HG03135 (cell line): ENCODE measurements around the gene SPHK1.

Experiments used
- ATAC-seq: cut with Tn5 transposase; IDR thresholded peaks from one replicate; pipeline ENCODE4 v1.9.1; 2021; ENCODE audit warnings: mild to moderate bottlenecking, moderate library complexity; ENCODE audit not compliant: unreplicated experiment

SPHK1 gene

GRCh38 chr17:76363107-76363842 lies 21.1 kb upstream of the SPHK1 start:
- no peak for ATAC-seq

- ATAC-seq, result no peak
Measured at GRCh38 chr17:76365256-76365903, 19.0 kb upstream of the SPHK1 start.

DNA sequence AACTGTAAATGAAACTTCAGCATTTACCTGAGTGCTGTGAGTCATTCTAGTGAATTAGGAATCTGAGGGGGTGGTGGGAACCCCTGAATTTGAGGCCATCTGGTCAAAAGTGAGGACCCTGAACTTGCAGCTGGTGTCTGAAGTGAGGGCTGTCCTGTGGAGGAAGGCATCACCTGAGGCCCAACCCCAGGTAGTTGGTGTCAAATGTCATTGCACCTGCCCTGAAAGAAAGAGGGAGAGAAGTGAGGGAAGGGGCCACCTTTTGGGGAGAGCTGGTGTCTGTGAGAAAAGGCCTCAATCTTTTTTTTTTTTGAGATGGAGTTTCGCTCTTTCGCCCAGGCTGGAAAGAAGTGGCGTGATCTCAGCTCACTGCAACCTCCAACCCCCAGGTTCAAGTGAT lies 18.2 kb upstream of the SPHK1 start:
- no peak for ATAC-seq

- no peak for ATAC-seq
Measured at GRCh38 chr17:76367642-76368041, 16.8 kb upstream of the SPHK1 start.

DNA sequence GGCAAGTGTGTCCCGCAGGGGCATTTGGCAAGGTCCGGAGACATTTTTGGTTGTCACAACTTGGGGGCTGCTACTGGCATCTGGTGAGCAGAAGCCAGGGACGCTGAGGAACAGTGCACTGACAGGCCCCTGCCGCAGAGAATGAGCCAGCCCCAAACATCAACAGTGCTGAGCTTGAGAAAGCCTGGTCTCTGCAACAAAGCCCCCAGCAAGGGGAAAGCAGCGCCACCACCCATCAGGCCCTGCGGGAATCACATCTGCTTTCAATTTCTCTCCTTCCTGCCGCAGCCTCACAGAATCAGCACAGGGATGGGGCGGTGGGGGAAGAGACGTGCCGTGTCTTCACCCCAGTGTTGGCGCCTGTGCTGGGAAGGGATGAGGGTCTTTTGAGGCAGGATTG lies 15.9 kb upstream of the SPHK1 start:
- no peak for ATAC-seq

DNA sequence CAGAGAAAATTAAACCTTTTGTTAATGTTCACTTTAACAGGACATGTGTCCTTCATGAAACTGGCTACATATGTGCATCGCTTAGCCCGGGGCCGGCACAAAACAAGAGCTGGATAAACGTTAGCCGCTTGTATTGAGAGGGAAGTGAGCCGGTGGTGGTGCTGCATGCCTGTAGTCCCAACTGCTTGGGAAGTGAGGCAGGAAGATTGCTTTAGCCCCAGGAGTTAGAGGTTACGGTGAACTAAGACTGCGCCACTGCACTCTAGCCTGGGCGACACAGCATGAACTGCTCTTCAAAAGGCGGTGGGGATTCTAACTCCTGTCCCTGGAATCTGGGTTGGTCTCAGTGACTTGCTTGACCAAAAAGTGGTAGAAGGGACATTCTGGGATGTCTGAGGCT lies 15.0 kb upstream of the SPHK1 start:
- no peak for ATAC-seq

DNA sequence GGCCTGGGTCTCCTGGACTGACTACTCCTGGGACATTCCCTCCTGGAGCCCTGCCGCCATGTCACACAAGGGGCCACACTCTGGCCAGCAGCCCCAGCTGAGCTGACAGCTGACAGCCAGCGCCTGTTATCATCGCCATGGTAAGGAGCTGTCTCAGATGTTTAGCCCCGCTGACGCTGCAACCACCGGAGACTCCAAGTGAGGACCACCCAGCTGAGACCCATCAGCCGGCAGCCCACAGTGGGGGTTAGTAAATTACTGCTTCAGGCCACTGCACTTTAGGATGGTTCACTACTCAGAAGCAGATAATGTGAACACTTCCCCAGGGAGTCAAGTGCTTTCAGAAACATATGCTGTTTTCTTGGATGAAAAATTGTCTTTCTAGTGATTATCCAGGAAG lies 14.6 kb upstream of the SPHK1 start:
- no peak for ATAC-seq

- ATAC-seq, result no peak
Measured at GRCh38 chr17:76370261-76370993, 14.0 kb upstream of the SPHK1 start.

GRCh38 chr17:76371656-76372628 lies 12.5 kb upstream of the SPHK1 start:
- ATAC-seq, result no peak

- ATAC-seq, result no peak
Measured at GRCh38 chr17:76376318-76377133, 7.9 kb upstream of the SPHK1 start.

DNA sequence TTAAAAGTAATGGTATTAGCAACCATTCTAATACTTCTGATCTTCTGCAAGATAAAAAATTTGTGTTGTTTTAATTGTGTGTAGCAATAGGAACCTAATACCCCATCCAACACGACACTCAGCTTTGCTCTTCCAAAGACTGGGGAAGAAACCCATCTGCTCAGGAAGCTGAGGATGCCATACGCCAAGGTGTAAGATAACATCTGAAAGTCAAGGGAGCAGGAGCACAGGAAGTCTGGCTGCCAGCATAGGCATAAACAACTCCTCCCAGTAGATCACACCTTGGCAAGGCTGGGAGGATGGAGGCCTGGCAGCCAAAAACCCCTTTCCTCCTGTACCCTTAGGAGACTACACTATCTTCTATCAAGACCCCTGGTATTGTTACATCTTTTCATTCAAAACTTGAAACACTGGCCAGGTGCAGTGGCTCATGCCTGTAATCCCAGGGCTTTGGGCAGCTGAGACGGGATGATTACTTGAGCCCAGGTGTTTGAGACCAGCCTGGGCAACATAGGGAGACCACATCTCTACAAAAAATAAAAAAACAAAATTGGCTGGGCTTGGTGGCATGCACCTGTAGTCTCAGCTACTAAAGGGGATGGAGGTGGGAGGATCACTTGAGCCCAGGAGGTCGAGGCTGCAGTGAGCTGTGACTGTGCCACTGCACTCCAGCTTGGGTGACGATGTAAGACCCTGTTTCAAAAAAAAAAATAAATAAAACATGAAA lies 5.7 kb upstream of the SPHK1 start:
- no peak for ATAC-seq

DNA sequence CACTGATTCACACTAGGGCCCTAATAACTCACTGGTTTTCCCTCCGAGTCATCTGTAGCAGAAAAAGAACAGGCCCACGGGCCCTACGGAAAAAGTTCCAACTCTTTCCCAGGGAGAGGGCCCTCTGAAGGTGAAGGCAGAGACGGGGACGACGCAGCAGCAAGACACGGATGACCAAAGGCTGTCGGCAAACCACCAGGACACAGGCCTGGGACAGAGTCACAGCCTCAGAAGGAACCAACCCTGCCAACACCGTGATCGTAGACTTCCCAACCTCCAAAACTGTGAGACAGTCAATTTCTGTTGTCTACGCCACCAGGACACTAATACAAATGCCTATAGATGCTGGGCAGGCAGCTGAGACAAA lies 5.2 kb upstream of the SPHK1 start:
- ATAC-seq, result no peak

- no peak for ATAC-seq
Measured at GRCh38 chr17:76379646-76380376, 4.6 kb upstream of the SPHK1 start.

DNA sequence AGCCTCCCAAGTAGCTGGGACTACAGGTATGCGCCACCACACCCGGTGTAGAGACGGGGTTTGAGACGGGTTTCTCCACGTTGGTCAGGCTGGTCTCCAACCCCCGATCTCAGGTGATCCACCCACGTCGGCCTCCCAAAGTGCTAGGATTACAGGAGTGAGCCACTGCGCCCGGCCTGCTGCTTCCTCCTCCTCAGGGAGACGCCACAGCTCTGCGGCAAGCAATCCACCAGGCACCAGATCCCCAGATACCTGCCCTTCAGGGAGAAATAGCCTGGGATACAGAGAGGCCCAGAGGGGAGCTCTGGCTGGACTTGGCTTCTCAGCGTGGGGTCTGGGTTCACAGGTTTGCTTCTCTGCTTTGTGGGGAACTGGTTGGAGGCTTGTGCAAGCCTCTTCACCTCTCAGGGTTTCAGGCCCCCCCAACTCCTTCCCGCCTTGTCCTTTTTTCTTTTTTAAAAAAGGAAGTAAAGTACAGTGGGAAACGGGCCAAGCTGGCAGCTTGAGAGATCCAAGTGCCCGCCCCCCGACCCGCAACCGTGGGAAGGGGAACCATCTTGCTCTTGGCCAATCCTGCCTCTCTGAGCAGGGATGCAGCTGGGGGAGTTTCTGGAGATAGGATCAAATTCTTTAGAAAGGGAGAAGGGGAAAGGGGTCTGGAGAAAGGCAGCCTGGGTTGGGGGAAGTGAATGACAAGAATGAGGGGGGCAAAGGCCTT lies 2.6 kb upstream of the SPHK1 start:
- ATAC-seq, result no peak

DNA sequence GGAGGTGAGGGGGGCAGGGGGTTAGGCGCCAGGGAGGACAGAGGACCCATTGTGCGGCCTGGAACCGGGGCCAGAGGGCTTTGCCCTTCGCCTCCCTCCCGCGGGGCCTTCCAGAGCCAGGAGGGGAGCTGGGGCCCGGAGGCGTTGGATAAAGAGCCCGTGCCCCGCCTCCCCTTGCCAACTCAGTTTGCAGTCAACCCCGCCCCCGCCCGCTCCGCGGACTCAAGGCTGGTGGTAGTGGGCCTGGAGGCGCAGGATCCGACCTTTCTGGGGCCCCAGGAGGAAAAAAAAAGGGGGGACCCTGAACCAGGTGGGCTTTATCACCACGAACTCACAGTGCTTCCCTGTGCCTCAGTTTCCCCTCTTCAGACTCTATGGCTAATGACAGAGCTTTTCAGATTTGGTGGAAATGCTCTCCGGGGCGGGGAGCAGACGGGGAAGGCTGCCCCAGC lies 2.0 kb upstream of the SPHK1 start:
- ATAC-seq, result no peak

GRCh38 chr17:76382803-76383545 lies 1.4 kb upstream of the SPHK1 start:
- no peak for ATAC-seq

DNA sequence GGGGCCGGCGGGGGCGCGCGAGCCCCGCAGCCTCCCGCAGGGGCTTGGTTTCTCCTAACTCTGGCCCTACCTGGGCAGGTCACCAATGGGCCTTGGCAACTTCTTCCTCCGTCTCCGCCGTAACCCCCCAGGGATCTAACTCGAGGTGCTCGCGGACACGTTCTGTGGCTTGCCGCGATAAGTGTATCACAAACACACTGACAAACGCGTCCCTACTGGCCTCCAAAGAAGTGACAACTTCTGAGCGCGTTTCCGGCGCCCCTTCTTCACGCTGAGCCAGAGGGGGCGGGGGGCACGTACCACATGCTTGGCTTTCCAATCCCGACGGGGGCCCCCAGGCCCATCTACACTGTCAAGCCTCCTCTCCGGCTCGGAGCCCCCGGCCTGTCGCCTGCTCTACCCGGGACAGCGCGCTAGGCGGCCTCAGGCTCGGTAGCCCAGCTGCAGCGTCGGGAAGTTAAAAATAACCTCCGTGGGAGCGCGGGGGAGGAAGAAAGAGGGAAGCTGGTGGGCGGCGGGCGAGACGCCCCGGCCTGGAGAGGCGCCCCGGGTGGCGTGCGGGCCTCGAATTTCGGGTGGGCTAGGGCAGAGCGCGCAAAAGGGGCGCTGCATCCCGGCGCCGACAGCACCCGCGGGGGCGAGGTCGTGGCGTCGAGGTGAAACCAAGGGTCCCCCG lies 725 bp upstream of the SPHK1 start:
- peak; percentile 20 for ATAC-seq
